Effector CD4-positive, alpha-beta T cell (primary cell): Measurements from ENCODE around the gene AQP9. TPM values are rescaled to one million over a fixed set of nuclear protein-coding genes. Genes with fewer than 3 reads are reported as not detected.
"Not testable (repeated sequence)": the region's sequence is repeated elsewhere in the genome, so short reads cannot be mapped to it uniquely, and the experiment has no call there.

Source experiments
- DNase-seq: peaks from one replicate; pipeline ENCODE4 v3.0.0-alpha.2; 2020
- total RNA-seq: gene quantifications from one replicate; lab custom pipeline; 2026; lab: John Stamatoyannopoulos, UW

AQP9 gene
- total RNA-seq, result not detected

GRCh38 chr15:58138106-58138505 lies at the start of gene AQP9:
TSS of gene AQP9 (plus strand) at chr15:58138381. CDS start at chr15:58138566, 185 bp downstream.
- DNase-seq, result no peak

- DNase-seq, result no peak
These were observed 42.8 kb upstream of the AQP9 start for GRCh38 chr15:58095415-58095814.

DNA sequence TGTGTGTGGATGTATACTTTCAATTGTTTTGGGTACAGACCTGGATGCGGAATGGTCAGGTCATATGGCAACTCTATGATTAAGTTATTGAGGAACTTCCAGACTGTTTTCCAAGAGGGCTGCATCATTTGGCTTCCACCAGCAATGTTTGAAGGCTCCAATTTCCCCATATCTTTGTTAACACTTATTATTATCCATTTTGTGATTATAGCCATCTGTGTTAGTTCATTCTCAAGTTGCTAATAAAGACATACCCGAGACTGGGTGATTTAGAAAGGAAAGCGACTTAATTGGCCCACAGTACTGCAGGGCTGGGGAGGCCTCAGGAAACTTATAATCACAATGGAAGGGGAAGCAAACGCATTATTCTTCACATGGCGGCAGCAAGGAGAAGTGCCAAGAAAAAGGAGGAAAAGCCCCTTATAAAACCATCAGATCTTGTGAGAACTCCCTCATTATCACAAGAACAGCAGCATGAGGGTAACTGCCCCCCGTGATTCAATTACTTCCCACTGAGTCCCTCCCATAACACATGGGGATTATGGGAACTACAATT lies 41.6 kb upstream of the AQP9 start:
- DNase-seq, result no peak

GRCh38 chr15:58103482-58103881 lies 34.7 kb upstream of the AQP9 start:
- no peak for DNase-seq

DNA sequence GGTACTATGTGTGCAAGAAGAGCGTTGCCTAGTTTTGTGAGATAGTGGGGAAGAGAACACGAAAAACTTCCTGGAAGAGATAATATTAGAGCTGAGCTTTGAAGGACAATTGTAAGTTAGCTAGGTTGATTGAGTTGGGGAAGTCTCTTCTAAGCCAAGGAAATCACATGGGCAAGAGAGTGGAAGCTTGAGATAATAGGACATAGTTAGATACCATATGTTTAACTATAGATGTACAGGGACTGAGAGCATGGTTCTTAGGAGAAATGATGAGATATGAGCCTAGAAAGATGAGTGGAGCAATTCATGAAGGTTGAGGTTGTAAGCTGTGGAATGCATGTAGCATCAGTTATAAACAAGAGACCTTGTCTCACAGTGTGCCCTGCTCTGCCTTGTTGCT lies 30.1 kb upstream of the AQP9 start:
- DNase-seq, result no peak

GRCh38 chr15:58109419-58109818 lies 28.8 kb upstream of the AQP9 start:
- DNase-seq, result no peak

- no peak for DNase-seq
These were observed 27.0 kb upstream of the AQP9 start for GRCh38 chr15:58110999-58111717.

- no peak for DNase-seq
These were observed 26.5 kb upstream of the AQP9 start for GRCh38 chr15:58111718-58112104.

DNA sequence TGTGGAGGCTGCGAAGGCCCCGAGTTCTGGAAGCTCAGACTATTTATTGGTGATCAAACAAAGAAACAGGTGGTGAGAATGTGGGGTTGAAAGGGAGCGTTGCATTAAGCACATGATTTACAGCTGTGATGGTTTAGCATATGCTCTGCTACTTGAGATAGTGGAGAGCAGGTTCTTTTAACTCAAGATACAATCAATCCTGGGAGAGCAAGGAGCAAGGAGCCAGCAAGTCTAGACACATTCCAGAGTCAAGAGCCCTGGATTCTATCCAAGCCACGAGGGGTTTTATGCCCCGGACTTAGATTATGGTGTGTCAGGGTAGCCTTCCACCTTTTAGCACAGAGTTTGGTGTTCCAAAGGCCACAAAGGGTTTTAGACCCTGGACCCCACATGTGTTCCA lies 24.8 kb upstream of the AQP9 start:
- not testable (repeated sequence) for DNase-seq

DNA sequence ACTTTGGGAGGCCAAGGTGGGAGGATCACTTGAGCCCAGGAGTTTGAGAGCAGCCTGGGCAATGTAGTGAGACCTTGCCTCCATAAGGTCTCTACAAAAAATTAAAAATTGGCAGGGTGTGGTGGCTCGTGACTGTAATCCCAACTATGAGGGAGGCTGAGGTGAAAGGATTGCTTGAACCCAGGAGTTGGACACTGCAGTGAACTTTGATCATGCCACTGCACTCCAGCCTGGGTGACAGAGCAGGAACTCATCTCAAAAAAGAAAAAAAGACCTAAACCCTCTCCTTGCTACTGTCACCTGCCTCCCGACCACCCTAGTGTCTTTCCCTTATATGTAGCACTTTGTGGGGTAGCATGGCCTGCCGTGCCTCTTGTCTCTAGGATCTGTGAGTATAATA lies 23.8 kb upstream of the AQP9 start:
- no peak for DNase-seq

- no peak for DNase-seq
These were observed 23.4 kb upstream of the AQP9 start for GRCh38 chr15:58114812-58115211.

DNA sequence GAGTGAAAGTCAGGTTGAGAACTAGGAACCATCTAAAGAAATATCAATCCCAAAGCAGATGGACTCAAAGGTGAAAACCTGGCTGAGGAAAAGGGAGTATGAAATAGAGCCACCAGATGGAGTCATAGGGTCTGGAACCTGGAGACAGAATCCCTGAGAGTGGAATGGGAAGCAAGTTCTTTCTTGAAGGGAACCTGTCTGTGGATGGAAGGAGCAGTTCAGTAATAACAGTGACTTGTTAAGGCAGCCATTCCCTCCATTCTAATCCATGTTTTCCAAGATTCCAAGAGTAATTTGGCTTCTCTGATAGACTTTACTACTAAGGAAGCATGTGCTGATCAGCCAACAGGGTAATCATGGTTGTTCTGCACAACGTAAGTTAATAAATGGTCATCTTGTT lies 22.5 kb upstream of the AQP9 start:
- DNase-seq, result no peak

GRCh38 chr15:58117619-58118018 lies 20.6 kb upstream of the AQP9 start:
- DNase-seq, result no peak

DNA sequence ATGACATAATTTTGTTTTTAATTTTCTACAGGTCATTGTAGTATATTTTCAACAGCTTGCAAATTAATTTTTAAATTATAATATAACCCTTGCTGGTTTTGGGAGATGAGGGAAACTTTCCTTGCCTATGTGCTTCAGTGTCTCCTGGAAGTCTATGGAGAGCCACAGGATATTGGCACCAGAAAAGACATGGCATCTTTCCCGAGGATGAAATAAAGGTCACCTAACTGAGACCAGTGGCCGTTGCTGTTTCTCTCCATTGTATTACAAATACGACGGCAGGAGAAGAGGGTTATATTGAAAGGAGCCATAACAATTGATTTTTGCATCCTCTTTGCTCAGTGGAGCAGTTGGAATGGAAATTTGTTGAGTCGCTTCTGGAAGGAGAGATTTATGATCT lies 19.9 kb upstream of the AQP9 start:
- no peak for DNase-seq

DNA sequence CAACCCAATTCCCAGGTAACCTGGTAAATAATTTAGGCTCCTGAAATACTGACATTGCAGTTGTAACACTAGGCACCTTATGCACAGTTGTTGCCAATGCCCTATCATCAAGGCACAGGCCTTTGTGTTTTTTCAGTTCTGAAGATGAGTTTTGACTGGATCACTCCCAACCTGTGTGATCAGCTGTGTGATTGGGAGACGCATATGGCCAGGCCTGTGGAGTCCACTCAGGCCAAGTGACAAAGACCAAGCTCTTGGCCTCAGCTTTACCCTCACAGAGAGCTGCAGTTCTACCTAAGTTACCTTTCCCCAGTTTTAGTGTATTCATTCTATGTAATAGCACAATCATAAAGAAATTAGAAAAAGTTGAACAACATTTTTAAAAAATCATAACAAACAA lies 19.2 kb upstream of the AQP9 start:
- DNase-seq, result no peak

- no peak for DNase-seq
These were observed 13.6 kb upstream of the AQP9 start for GRCh38 chr15:58124585-58124984.

GRCh38 chr15:58125333-58125732 lies 12.8 kb upstream of the AQP9 start:
- no peak for DNase-seq

- DNase-seq, result no peak
These were observed 3.3 kb upstream of the AQP9 start for GRCh38 chr15:58134886-58135285.

GRCh38 chr15:58135511-58136174 lies 2.5 kb upstream of the AQP9 start:
- DNase-seq, result no peak

DNA sequence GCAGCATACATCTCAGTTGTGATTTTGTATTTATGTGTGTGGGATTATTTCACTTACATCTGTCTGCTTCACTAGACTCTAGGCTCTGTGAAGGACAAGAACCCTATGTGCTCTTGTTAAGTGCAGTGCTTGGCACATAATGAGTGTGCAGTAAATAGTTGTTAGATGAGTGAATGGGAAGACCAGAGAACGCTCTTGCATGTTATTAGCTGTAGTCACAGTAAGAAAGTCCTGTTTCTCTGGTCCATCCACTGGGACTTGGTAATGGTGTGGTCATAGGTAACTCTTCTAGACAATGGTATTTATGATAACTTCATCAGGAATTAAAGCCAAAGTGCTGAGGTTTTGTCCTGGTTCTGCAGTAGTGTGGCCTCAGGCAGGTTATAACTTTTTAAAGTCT lies 1.4 kb upstream of the AQP9 start:
- no peak for DNase-seq

- DNase-seq, result no peak
These were observed 495 bp upstream of the AQP9 start for GRCh38 chr15:58137686-58138085.

GRCh38 chr15:58139276-58139988 lies 1.3 kb downstream of the AQP9 start:
- no peak for DNase-seq

GRCh38 chr15:58139989-58140522 lies 1.9 kb downstream of the AQP9 start:
- no peak for DNase-seq
